Right renal pelvis (tissue), 4 donors: Measurements from ENCODE around the gene USP17L24. TPM values are rescaled to one million over a fixed set of nuclear protein-coding genes. Genes with fewer than 3 reads are reported as not detected.
"Not testable (repeated sequence)": the region's sequence is repeated elsewhere in the genome, so short reads cannot be mapped to it uniquely, and the experiment has no call there.

Experiments used
- DNase-seq, 4 donors: peaks; one replicate each; pipeline ENCODE4 v3.0.0-alpha.2; 2013; ENCODE audit warnings: low read depth in 4 of 4, low spot score in 3 of 4, missing footprints in 1 of 4
- polyA plus RNA-seq, 4 donors: library from polyadenylated mRNA; unstranded; fragments of 120-200 nt; gene quantifications; one replicate each; pipeline ENCODE4 v1.2.1, GENCODE V29; 2013; ENCODE audit not compliant: insufficient read length in 4 of 4

The USP17L24 gene, protein sequence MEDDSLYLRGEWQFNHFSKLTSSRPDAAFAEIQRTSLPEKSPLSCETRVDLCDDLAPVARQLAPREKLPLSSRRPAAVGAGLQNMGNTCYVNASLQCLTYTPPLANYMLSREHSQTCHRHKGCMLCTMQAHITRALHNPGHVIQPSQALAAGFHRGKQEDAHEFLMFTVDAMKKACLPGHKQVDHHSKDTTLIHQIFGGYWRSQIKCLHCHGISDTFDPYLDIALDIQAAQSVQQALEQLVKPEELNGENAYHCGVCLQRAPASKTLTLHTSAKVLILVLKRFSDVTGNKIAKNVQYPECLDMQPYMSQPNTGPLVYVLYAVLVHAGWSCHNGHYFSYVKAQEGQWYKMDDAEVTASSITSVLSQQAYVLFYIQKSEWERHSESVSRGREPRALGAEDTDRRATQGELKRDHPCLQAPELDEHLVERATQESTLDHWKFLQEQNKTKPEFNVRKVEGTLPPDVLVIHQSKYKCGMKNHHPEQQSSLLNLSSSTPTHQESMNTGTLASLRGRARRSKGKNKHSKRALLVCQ
- not detected for polyA plus RNA-seq

- not testable (repeated sequence) for DNase-seq
Observed at GRCh38 chr4:9324865-9325264, at the start of gene USP17L24. Gene USP17L24 (plus strand): TSS chr4:9325165. CDS start chr4:9325165, 0 bp downstream.

DNA sequence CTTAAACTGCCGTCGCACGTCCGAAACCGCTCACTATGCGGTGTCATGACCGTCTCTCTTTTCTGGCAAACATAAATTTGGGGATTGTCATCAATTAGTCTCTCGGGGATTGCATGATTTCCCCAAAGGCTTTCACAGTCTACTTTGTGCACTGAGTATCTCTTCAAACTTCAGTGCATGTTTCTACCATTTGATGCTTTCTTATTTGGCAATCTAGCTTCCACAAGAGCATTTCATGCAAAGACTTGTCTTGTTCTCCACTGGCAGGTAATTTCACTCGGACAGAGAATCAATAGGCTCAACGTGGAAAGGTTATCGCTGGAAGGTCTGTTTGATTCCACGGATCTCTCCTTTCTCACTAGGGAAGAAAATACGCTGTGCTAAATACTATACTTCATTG, 774 bp upstream of the USP17L24 start:
- DNase-seq, result not testable (repeated sequence)

DNA sequence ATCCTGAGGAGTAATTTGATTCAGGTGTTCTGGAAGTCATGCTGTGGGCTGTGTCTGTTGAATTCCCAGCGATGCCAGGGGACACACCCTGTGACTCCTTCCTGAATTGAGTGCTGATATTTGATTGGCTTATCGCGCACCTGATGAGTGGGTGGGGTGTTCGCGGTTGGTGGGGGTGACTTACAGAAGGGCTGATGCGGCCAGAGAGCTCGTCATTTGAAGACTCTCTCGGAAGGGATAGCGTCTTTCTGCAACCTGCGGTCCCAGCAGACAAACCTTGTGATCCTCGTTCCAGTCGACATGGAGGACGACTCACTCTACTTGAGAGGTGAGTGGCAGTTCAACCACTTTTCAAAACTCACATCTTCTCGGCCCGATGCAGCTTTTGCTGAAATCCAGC, 4.6 kb downstream of the USP17L24 start, which contains the start of gene USP17L25:
Gene USP17L25 (plus strand): TSS at position 301 of the 400 bp plus-strand sequence. CDS start 0 bp downstream, at position 301.
- DNase-seq, result not testable (repeated sequence)

DNA sequence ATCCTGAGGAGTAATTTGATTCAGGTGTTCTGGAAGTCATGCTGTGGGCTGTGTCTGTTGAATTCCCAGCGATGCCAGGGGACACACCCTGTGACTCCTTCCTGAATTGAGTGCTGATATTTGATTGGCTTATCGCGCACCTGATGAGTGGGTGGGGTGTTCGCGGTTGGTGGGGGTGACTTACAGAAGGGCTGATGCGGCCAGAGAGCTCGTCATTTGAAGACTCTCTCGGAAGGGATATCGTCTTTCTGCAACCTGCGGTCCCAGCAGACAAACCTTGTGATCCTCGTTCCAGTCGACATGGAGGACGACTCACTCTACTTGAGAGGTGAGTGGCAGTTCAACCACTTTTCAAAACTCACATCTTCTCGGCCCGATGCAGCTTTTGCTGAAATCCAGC, 9.4 kb downstream of the USP17L24 start, which contains the start of gene USP17L26:
Gene USP17L26 (plus strand): TSS at position 301 of the 400 bp plus-strand sequence. CDS start 0 bp downstream, at position 301.
- DNase-seq, result not testable (repeated sequence)

GRCh38 chr4:9339103-9339502, 14.1 kb downstream of the USP17L24 start, which contains the start of gene USP17L5:
Gene USP17L5 (plus strand): TSS chr4:9339403. CDS start chr4:9339403, 0 bp downstream.
- not testable (repeated sequence) for DNase-seq

DNA sequence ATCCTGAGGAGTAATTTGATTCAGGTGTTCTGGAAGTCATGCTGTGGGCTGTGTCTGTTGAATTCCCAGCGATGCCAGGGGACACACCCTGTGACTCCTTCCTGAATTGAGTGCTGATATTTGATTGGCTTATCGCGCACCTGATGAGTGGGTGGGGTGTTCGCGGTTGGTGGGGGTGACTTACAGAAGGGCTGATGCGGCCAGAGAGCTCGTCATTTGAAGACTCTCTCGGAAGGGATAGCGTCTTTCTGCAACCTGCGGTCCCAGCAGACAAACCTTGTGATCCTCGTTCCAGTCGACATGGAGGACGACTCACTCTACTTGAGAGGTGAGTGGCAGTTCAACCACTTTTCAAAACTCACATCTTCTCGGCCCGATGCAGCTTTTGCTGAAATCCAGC, 18.9 kb downstream of the USP17L24 start, which contains the start of gene USP17L27:
Gene USP17L27 (plus strand): TSS at position 301 of the 400 bp plus-strand sequence. CDS start 0 bp downstream, at position 301.
- DNase-seq, result not testable (repeated sequence)

GRCh38 chr4:9348593-9348992, 23.6 kb downstream of the USP17L24 start, which contains the start of gene USP17L28:
Gene USP17L28 (plus strand): TSS chr4:9348893. CDS start chr4:9348893, 0 bp downstream.
- DNase-seq, result not testable (repeated sequence)

DNA sequence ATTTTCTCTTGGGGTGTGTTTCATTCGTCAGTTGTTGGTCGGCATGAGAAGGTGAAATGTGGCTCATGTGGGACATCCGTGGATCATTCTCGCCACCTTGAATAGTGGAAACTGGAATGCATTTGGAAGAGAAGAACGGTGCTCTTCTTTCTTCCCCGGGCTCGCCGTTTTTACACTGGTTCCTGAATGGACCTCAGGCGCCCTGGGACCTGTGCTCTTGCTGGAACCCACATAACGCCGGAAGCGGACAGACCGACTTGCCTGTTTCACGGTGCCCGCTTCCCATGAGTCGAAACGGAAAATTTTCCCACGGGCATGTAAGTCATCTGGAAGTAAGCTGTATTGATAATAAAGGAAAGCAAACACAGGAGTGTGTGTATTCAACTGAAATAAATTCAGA, 25.9 kb downstream of the USP17L24 start:
- DNase-seq, result not testable (repeated sequence)

GRCh38 chr4:9353338-9353737, 28.4 kb downstream of the USP17L24 start, which contains the start of gene USP17L29:
Gene USP17L29 (plus strand): TSS chr4:9353638. CDS start chr4:9353638, 0 bp downstream.
- not testable (repeated sequence) for DNase-seq

DNA sequence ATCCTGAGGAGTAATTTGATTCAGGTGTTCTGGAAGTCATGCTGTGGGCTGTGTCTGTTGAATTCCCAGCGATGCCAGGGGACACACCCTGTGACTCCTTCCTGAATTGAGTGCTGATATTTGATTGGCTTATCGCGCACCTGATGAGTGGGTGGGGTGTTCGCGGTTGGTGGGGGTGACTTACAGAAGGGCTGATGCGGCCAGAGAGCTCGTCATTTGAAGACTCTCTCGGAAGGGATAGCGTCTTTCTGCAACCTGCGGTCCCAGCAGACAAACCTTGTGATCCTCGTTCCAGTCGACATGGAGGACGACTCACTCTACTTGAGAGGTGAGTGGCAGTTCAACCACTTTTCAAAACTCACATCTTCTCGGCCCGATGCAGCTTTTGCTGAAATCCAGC, 37.9 kb downstream of the USP17L24 start, which contains the start of gene USP17L30:
Gene USP17L30 (plus strand): TSS at position 301 of the 400 bp plus-strand sequence. CDS start 0 bp downstream, at position 301.
- not testable (repeated sequence) for DNase-seq

Other genes with a start within 250 kb of the USP17L24 start
- gene FAM90A26, start 154.8 kb upstream of the USP17L24 start, polyA plus RNA-seq, result under 1 TPM in 1 of 4 donors, not detected in 3; 0.05 TPM
- not detected for gene USP17L10, start 114.5 kb upstream of the USP17L24 start, polyA plus RNA-seq
- not detected for gene USP17L11, start 109.8 kb upstream of the USP17L24 start, polyA plus RNA-seq
- not detected for gene USP17L12, start 105.0 kb upstream of the USP17L24 start, polyA plus RNA-seq
- not detected for gene USP17L13, start 100.3 kb upstream of the USP17L24 start, polyA plus RNA-seq
- under 1 TPM in 1 of 4 donors, not detected in 3; 0.11 TPM for gene USP17L15, start 90.8 kb upstream of the USP17L24 start, polyA plus RNA-seq
- not detected for gene USP17L17, start 81.3 kb upstream of the USP17L24 start, polyA plus RNA-seq
- not detected for gene USP17L18, start 76.5 kb upstream of the USP17L24 start, polyA plus RNA-seq
- gene USP17L19, start 71.8 kb upstream of the USP17L24 start, polyA plus RNA-seq, result not detected
- gene USP17L20, start 67.0 kb upstream of the USP17L24 start, polyA plus RNA-seq, result not detected
- gene USP17L21, start 62.3 kb upstream of the USP17L24 start, polyA plus RNA-seq, result not detected
- not detected for gene USP17L22, start 57.5 kb upstream of the USP17L24 start, polyA plus RNA-seq
- gene USP17L25, start 4.7 kb downstream of the USP17L24 start, polyA plus RNA-seq, result not detected
- not detected for gene USP17L26, start 9.5 kb downstream of the USP17L24 start, polyA plus RNA-seq
- gene USP17L5, start 14.2 kb downstream of the USP17L24 start, polyA plus RNA-seq, result not detected
- gene USP17L27, start 19.0 kb downstream of the USP17L24 start, polyA plus RNA-seq, result not detected
- not detected for gene USP17L28, start 23.7 kb downstream of the USP17L24 start, polyA plus RNA-seq
- not detected for gene USP17L29, start 28.5 kb downstream of the USP17L24 start, polyA plus RNA-seq
- gene USP17L30, start 38.0 kb downstream of the USP17L24 start, polyA plus RNA-seq, result not detected
- gene DEFB131A, start 119.2 kb downstream of the USP17L24 start, polyA plus RNA-seq, result not detected